PFSK-1 (cell line): ENCODE results near the gene KCNJ14.

Source experiments
- POLR2AphosphoS5 ChIP-seq: IDR thresholded peaks from 2 replicates; pipeline ENCODE4 v1.6.1; 2012; ENCODE audit warnings: low read depth, mild to moderate bottlenecking, control low read depth, low read length, moderate library complexity
- REST ChIP-seq, 2 experiments: IDR thresholded peaks; 2 replicates each; pipeline versions ENCODE4 v1.6.1 to v1.8.0; 2011 to 2012; ENCODE audit warnings: low read depth in 2 of 2, low read length in 2 of 2, control low read depth in 1 of 2, inconsistent platforms in 1 of 2, mild to moderate bottlenecking in 1 of 2, moderate library complexity in 1 of 2; ENCODE audit not compliant: insufficient read depth in 1 of 2

- TF ChIP-seq POLR2AphosphoS5 (no peak), REST (IDR thresholded peaks at IDR 0.05; ENCODE audit: insufficient read depth in 1 of 2, low read depth in 2 of 2, low read length in 2 of 2) (no peak)
Measured at GRCh38 chr19:48415395-48415794, 40.0 kb upstream of the KCNJ14 start.
